HL-60/S4 treated with retinoic acid at 250 ng/mL for 4 days and 3 days (cell line): ENCODE measurements around the gene UCP1.
"Not testable (repeated sequence)": the region's sequence is repeated elsewhere in the genome, so short reads cannot be mapped to it uniquely, and the experiment has no call there.

Experiments used
- in situ Hi-C: fragments of 300-500 bp; cut with MboI; formaldehyde crosslinking; loops from 2 replicates; pipeline ENCODE4 v1.7.0; 2022; ENCODE audit warnings: low sequenced_read_pairs

Gene UCP1

DNA sequence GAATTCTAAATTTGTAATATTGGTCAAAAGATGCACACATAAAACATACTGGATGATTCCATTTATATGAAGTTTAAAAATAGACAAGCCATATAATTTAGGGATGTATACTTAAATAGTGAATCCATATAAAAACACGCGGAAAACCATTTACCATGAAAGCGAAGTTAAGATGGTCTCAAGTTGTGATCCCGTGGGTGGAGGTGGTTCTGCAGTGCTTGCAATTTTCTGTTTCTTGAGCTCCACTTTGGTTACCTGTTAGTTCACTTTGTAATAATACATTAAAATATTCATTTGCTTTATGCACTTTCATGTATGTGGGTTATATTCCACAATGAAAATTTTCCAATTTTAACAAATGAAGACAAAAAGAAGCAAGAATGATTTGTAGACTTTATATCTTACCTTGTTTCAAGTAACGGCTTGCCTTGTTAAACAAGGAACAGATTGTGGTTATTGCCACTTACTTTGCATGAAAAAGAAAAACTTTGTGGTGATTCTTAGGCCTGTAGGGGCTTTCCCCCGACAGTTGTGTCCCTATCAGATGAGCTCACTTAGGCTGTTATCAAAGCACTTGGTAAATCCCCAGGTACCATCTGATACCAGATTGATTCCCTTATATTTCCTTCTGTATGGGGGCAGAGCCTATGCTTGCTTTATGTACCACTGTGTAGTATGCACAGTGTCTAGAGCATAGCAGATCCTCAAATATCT, 12.2 kb downstream of the UCP1 start:
- in situ Hi-C loops = no loop called here

DNA sequence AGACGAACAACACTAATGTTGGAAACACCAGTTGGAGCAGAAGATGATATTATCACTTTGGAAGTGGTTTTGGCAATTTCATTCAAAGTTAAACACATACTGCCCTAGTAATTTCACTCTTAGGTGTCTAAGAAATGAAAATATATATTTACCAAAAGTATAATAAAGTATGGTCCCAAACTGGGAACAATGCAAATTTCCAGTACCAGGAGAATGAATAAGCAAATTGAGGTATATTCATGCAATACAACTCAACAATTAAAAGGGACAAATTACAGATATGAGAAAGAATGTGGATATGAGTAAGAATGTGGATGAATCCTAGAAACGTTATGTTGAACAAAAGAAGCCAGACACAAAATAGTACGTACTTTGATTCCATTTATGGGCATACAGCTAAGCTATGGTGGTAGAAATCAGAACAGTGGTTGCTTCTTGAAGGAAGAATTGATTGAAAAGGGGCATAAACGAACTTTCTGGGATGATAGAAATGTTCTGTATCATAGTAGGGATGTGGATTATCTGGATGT, 34.7 kb downstream of the UCP1 start:
- in situ Hi-C loops = no loop called here

GRCh38 chr4:140529434-140529833, 39.3 kb downstream of the UCP1 start:
- in situ Hi-C loops = no loop called here

- in situ Hi-C loops = no loop called here
These were observed 44.7 kb downstream of the UCP1 start, which contains the start of gene ELMOD2 for GRCh38 chr4:140523857-140524742. TSS of gene ELMOD2 (plus strand) at chr4:140524168. CDS start at chr4:140525429, 1,261 bp downstream.

GRCh38 chr4:140523370-140523856, 45.3 kb downstream of the UCP1 start:
- in situ Hi-C loops = no loop called here

- in situ Hi-C loops = no loop called here
These were observed 53.3 kb downstream of the UCP1 start for GRCh38 chr4:140515423-140515822.

DNA sequence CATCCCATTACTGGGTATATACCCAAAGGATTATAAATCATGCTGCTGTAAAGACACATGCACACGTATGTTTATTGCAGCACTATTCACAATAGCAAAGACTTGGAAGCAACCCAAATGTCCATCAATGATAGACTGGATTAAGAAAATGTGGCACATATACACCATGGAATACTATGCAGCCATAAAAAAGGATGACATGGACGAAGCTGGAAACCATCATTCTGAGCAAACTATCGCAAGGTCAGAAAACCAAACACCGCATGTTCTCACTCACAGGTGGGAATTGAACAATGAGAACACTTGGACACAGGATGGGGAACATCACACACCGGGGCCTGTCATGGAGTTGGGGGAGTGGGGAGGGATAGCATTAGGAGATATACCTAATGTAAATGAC, 55.0 kb downstream of the UCP1 start:
- in situ Hi-C loops = not testable (repeated sequence)
